Left lung (tissue), 10 donors: ENCODE data around the gene EPHA3. TPM values are rescaled to one million over a fixed set of nuclear protein-coding genes. Genes with fewer than 3 reads are reported as not detected.

Experiments
- ATAC-seq: fragments of 200-7000 bp; cut with Tn5 transposase; one replicate; pipeline ENCODE4 v1.9.1; 2020; ENCODE audit warnings: moderate library complexity
- DNase-seq, 4 donors: peaks; one replicate each; pipeline ENCODE4 v3.0.0-alpha.2; 2013 to 2020
- H3K27ac ChIP-seq, 2 donors: fragments of 200-600 bp; sonication (generic) in 1 of 2; one replicate each; pipeline versions ENCODE4 v1.5.0 to v1.8.0; 2020 to 2021
- H3K27me3 ChIP-seq, 2 donors: fragments of 200-600 bp; sonication (generic) in 1 of 2; one replicate each; pipeline versions ENCODE4 v1.5.0 to v1.8.0; 2020 to 2021
- H3K36me3 ChIP-seq, 2 donors: fragments of 200-600 bp; sonication (generic) in 1 of 2; one replicate each; pipeline versions ENCODE4 v1.5.0 to v1.8.0; 2020 to 2021
- H3K4me1 ChIP-seq, 2 donors: fragments of 200-600 bp; one replicate each; pipeline ENCODE4 v1.8.0; 2021
- H3K4me3 ChIP-seq, 2 donors: fragments of 200-600 bp; sonication (generic) in 1 of 2; one replicate each; pipeline versions ENCODE4 v1.5.0 to v1.8.0; 2020 to 2021; ENCODE audit warnings: mild to moderate bottlenecking in 1 of 2
- H3K9me3 ChIP-seq, 2 donors: fragments of 200-600 bp; sonication (generic) in 1 of 2; one replicate each; pipeline versions ENCODE4 v1.5.0 to v1.8.0; 2020 to 2021
- intact Hi-C, 2 donors: fragments of 100-400 bp; cut with DNase I; formaldehyde crosslinking; loops; one replicate each; pipeline versions ENCODE4 v1.11.2 to v1.14.2; 2022
- polyA plus RNA-seq, 6 donors: library from polyadenylated mRNA; unstranded; fragments of 120-200 nt; gene quantifications; one replicate each; pipeline ENCODE4 v1.2.1, GENCODE V29; 2013; ENCODE audit not compliant: insufficient read length in 6 of 6
- total RNA-seq, 2 donors: library from RNA; stranded (reverse); fragmentation: NEBNext Ultra II Directional; extraction: Animal tissue kit (Norgen Biotek cat#: 25700); gene quantifications; one replicate each; pipeline ENCODE4 v1.2.1, GENCODE V29; 2021
- TF ChIP-seq, protein P1 (sequence below), 2 donors: fragments of 200-600 bp; sonication (generic) in 1 of 2; IDR thresholded peaks; one replicate each; pipeline versions ENCODE4 v1.5.0 to v1.8.0; 2021; ENCODE audit warnings: antibody characterized with exemption in 2 of 2
- donor health status: DM: no; HTN: yes; CAD: no.
- donor health status: DM: no; HTN: no; CAD: no.

EPHA3 gene
- total and polyA plus RNA-seq, 8 donors = 1.9 to 13.9 (median 11.1) TPM

DNA sequence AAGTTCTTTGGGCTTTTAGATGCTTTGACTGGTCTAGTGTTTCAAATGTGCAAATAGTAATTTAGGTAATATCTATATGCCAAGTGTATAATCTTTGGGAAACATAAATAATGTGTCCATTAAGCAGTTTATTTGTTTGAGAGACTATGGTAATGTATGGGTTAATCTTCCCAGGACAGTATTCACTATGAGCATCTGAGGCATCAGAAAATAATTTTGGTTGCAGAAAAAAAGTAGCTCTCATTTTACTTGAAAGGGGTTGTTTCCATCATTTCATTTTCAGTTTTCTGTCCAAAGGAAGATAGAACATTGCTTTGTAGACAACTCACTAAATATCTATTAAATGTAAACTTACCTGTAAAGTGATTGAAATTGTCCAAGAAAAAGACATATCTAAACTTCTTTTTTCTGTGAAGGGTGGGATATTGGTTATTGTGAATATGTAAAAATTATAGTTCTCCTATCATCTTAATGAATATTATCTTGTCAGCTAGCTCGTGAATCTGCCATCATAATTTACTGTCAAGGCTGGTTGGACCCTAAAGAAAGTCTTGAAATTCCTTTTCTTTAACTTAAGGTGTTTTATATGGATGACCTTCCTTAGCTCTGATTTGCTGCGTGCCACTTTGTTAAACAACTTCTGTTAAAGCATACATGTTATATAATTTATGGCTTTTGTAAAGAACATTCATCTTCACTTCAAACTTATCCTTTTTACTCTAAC, 108.8 kb downstream of the EPHA3 start:
- Histone ChIP-seq H3K4me3 (no peak overlapping the region), H3K36me3 (no peaks in the 10 kb centered on the region), H3K4me1 (peaks cover 0 to 13% of the 10 kb centered on the region in 2 donors), H3K27me3 (no peaks in the 10 kb centered on the region), H3K9me3 (no peaks in the 10 kb centered on the region), H3K27ac (no peak overlapping the region)
- TF ChIP-seq, protein P1, sequence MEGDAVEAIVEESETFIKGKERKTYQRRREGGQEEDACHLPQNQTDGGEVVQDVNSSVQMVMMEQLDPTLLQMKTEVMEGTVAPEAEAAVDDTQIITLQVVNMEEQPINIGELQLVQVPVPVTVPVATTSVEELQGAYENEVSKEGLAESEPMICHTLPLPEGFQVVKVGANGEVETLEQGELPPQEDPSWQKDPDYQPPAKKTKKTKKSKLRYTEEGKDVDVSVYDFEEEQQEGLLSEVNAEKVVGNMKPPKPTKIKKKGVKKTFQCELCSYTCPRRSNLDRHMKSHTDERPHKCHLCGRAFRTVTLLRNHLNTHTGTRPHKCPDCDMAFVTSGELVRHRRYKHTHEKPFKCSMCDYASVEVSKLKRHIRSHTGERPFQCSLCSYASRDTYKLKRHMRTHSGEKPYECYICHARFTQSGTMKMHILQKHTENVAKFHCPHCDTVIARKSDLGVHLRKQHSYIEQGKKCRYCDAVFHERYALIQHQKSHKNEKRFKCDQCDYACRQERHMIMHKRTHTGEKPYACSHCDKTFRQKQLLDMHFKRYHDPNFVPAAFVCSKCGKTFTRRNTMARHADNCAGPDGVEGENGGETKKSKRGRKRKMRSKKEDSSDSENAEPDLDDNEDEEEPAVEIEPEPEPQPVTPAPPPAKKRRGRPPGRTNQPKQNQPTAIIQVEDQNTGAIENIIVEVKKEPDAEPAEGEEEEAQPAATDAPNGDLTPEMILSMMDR (IDR thresholded peaks at IDR 0.05) = no peak
- intact Hi-C loops = no loop called here
- DNase-seq (no peak), ATAC-seq (no peak)

DNA sequence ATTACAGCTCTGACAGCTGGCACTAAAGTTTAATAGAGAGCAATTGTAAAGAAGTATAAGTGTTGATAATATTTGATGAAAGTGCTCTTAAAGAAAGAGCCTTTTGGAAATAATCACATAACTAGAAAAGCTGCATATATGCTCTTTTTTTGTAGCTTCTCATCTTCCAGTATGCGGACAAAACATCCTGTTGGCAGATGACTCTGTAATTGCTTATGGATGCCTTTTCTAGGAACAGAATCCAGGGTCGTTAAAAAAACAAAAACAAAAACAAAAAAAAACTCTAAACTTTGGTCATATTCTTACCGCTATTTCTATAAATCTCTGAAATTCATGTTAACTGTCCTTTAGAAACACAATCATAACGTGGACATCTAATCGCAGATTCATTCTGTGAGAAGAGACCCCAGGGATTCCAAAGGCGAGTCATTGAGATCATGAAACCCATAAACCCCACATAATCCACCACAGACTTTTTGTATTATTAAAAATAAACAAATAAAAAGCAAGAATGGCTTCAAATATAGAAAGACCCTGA, 109.8 kb downstream of the EPHA3 start:
- intact Hi-C loops = no loop called here
- DNase-seq (no peak), ATAC-seq (no peak)
- H3K36me3 ChIP-seq = no peaks in the 10 kb centered on the region
- no peaks in the 10 kb centered on the region for H3K9me3 ChIP-seq
- H3K4me3 ChIP-seq = no peak overlapping the region
- TF ChIP-seq, protein P1 (IDR thresholded peaks at IDR 0.05) = no peak
- no peak overlapping the region for H3K27ac ChIP-seq
- H3K27me3 ChIP-seq = no peaks in the 10 kb centered on the region
- peaks cover 0 to 13% of the 10 kb centered on the region in 2 donors for H3K4me1 ChIP-seq

DNA sequence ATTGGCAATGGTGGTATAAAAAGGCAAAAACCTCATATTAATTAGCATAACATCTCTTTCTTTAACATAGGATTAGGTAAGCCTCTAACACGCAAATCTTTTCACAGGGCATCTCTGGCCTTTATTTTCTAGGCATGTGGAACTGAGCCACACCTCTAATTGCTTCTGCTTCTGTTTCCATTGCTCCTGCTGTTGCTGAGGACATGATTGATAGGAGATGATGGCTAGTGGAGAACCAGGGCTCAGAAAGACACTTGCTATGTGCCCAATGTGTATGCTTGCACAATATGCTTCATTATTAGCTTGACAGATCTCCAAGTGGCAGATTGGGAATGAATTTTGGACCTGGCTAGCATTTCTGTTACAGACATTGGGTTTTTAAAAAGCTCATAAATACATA, 114.5 kb downstream of the EPHA3 start:
- Histone ChIP-seq H3K4me3 (no peak overlapping the region), H3K4me1 (peaks cover 0 to 7% of the 10 kb centered on the region in 2 donors), H3K27me3 (no peaks in the 10 kb centered on the region), H3K27ac (no peak overlapping the region), H3K36me3 (no peaks in the 10 kb centered on the region), H3K9me3 (no peaks in the 10 kb centered on the region)
- TF ChIP-seq, protein P1 (IDR thresholded peaks at IDR 0.05) = no peak
- DNase-seq = no peak
- intact Hi-C loops = no loop called here
- no peak for ATAC-seq

DNA sequence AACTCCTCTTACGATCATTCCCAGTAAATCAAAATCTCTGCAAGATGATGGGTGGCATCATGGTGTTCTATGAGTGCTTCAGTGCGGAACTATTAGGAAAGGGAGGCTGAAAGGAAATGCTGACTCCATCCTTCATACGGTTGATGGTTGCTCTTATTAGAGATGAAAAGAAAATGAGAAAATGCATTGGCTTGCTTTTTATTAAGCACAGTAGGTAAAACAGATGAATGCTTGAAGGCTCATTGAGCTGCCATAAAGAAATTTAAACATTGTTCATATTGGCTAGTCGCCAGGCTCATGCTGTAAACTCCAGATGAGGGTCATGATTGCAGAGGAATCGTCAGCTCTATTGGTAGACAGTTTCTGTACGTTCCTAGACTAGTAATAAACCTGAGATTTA, 115.8 kb downstream of the EPHA3 start:
- no peak for DNase-seq

DNA sequence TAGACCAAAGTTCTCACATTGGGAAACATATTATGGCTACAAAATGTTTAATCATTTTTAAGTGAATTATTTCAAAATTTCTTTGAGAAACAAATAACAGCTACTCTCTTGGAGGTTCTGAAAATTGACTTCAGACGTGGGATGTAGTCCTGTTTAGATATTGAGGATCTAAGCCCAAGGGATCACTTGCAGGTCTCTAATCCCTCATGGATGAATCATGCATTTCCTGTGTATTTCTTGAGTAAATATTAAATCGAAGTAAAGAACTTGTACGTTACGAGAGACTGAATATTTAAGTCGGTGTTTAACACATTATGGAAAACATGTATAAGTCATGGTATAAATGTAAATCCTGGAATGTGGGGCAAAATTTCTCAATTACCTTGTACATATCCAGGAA, 119.8 kb downstream of the EPHA3 start:
- Histone ChIP-seq H3K27me3 (no peaks in the 10 kb centered on the region), H3K9me3 (no peaks in the 10 kb centered on the region), H3K4me1 (no peaks in the 10 kb centered on the region), H3K4me3 (no peak overlapping the region), H3K27ac (no peak overlapping the region), H3K36me3 (no peaks in the 10 kb centered on the region)
- DNase-seq = no peak
- TF ChIP-seq, protein P1 (IDR thresholded peaks at IDR 0.05) = no peak
- intact Hi-C loops = no loop called here
- ATAC-seq = no peak

More for the DNA sequence above, 115.8 kb downstream of the EPHA3 start:
- H3K4me3 ChIP-seq = no peak overlapping the region
- no peaks in the 10 kb centered on the region for H3K27me3 ChIP-seq
- H3K9me3 ChIP-seq = no peaks in the 10 kb centered on the region
- no peaks in the 10 kb centered on the region for H3K36me3 ChIP-seq
- no peak overlapping the region for H3K27ac ChIP-seq
- ATAC-seq = no peak
- intact Hi-C loops = no loop called here
- TF ChIP-seq, protein P1 (IDR thresholded peaks at IDR 0.05) = no peak
- H3K4me1 ChIP-seq = no peaks in the 10 kb centered on the region
